Heart left ventricle (tissue), 13 donors: ENCODE measurements around the gene ARIH1.

Experiments
- POLR2A ChIP-seq, 2 donors: fragments of 450-650 bp; IDR thresholded peaks; one replicate each; pipeline ENCODE4 v1.6.1; 2017; ENCODE audit warnings: antibody characterized with exemption in 2 of 2, mild to moderate bottlenecking in 2 of 2, moderate library complexity in 2 of 2
- TF ChIP-seq, protein P1 (sequence below), 12 donors: fragments of 200-600 bp; sonication (generic) in 4 of 12; IDR thresholded peaks; one replicate each; pipeline versions ENCODE4 v1.5.0 to v1.8.0; 2018 to 2022; ENCODE audit warnings: antibody characterized with exemption in 12 of 12, mild to moderate bottlenecking in 5 of 12
- donor health status: ischemic (EF 13 %, LVEDD 7.1; RV severe dilation, severe dysfunction).
- donor health status: DM: no; HTN: yes; CAD: no.
- donor health status: DM: no; HTN: no; CAD: no.
- donor health status: ischemic (EF 25% LVEDD 6.9; RV normal size, moderate dysfunction).
- donor health status: ischemic (EF 25% LVEDD 5.7; RV mildly dilated, moderate dysfunction).
- donor health status: ischemic (EF 35%, LVEDD 5.7; RV mildly dilated, moderate dysfunction).
- donor health status: nonischemic (EF 11% LVEDD 7.7; RV severe dilation, severe dysfunction).
- donor health status: DM: yes; HTN: yes; CAD: no.
- donor health status: PGD.
- donor health status: ischemic (EF 29% LVEDD 5.4; RV normal size, mild dysfunction).
- donor health status: nonischemic (EF 23%, LVEDD 6.1; RV moderate dilation, normal function).

DNA sequence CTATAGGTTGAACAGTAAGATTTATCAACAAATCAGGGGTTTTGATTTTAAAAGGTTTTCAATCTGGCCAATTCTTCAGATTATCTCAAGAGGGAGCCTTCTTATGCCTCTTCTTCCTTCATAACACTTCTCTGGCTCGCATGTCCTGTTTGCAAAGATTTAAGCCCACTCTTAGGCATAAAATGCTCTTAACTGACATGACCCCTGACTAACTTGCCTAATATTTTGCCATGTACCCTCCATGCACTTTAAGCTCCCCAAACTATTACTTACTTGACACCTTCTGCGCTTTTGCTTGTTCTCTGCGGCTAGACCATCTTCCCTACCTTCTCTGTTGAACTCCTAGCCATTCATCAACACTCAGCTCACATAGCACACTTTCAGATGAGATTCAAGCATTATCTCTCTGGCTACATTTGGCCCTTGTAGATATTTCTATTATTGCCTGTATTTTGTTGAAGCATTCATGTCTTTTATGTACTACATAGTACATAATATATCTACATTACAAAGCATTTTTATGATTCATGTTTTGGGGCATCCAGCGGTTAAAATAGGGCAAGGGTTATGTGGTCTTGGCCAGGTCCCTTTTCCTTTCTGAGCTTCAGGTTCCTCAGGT is 1.0 kb upstream of the ARIH1 start:
- no peak for TF ChIP-seq POLR2A (IDR thresholded peaks at IDR 0.05)
- TF ChIP-seq, protein P1, sequence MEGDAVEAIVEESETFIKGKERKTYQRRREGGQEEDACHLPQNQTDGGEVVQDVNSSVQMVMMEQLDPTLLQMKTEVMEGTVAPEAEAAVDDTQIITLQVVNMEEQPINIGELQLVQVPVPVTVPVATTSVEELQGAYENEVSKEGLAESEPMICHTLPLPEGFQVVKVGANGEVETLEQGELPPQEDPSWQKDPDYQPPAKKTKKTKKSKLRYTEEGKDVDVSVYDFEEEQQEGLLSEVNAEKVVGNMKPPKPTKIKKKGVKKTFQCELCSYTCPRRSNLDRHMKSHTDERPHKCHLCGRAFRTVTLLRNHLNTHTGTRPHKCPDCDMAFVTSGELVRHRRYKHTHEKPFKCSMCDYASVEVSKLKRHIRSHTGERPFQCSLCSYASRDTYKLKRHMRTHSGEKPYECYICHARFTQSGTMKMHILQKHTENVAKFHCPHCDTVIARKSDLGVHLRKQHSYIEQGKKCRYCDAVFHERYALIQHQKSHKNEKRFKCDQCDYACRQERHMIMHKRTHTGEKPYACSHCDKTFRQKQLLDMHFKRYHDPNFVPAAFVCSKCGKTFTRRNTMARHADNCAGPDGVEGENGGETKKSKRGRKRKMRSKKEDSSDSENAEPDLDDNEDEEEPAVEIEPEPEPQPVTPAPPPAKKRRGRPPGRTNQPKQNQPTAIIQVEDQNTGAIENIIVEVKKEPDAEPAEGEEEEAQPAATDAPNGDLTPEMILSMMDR (IDR thresholded peaks at IDR 0.05), result peak in 1 of 12 donors; percentile 20
